ENCODE measurements around the gene FDX1.

GRCh38 chr11:110447343-110447742 lies 17.6 kb downstream of the FDX1 start:
- no peak for TF ChIP-seq CTCF (IDR thresholded peaks at IDR 0.05)
- TF ChIP-seq, protein P1, sequence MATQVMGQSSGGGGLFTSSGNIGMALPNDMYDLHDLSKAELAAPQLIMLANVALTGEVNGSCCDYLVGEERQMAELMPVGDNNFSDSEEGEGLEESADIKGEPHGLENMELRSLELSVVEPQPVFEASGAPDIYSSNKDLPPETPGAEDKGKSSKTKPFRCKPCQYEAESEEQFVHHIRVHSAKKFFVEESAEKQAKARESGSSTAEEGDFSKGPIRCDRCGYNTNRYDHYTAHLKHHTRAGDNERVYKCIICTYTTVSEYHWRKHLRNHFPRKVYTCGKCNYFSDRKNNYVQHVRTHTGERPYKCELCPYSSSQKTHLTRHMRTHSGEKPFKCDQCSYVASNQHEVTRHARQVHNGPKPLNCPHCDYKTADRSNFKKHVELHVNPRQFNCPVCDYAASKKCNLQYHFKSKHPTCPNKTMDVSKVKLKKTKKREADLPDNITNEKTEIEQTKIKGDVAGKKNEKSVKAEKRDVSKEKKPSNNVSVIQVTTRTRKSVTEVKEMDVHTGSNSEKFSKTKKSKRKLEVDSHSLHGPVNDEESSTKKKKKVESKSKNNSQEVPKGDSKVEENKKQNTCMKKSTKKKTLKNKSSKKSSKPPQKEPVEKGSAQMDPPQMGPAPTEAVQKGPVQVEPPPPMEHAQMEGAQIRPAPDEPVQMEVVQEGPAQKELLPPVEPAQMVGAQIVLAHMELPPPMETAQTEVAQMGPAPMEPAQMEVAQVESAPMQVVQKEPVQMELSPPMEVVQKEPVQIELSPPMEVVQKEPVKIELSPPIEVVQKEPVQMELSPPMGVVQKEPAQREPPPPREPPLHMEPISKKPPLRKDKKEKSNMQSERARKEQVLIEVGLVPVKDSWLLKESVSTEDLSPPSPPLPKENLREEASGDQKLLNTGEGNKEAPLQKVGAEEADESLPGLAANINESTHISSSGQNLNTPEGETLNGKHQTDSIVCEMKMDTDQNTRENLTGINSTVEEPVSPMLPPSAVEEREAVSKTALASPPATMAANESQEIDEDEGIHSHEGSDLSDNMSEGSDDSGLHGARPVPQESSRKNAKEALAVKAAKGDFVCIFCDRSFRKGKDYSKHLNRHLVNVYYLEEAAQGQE (IDR thresholded peaks at IDR 0.05; ENCODE audit: insufficient read depth in 1 of 2, low read depth in 2 of 2, low read length in 1 of 2), result no peak
- no peak for TF ChIP-seq POLR2AphosphoS5 (IDR thresholded peaks at IDR 0.05; ENCODE audit: low read depth, low read length)
- TF ChIP-seq TCF7L2 (IDR thresholded peaks at IDR 0.05; ENCODE audit: low read depth, low read length), result no peak
- TF ChIP-seq SIN3A (IDR thresholded peaks at IDR 0.05; ENCODE audit: borderline replicate concordance, insufficient read depth, low read depth, low read length), result no peak

All from Panc1 (cell line).